HS-27A (cell line): ENCODE measurements around the gene ZNF724.
"Not testable (repeated sequence)": the region's sequence is repeated elsewhere in the genome, so short reads cannot be mapped to it uniquely, and the experiment has no call there.

Experiments used
- DNase-seq: peaks from one replicate; pipeline ENCODE4 v3.0.0-alpha.2; 2012; ENCODE audit warnings: low read depth, missing footprints

ZNF724 gene

DNA sequence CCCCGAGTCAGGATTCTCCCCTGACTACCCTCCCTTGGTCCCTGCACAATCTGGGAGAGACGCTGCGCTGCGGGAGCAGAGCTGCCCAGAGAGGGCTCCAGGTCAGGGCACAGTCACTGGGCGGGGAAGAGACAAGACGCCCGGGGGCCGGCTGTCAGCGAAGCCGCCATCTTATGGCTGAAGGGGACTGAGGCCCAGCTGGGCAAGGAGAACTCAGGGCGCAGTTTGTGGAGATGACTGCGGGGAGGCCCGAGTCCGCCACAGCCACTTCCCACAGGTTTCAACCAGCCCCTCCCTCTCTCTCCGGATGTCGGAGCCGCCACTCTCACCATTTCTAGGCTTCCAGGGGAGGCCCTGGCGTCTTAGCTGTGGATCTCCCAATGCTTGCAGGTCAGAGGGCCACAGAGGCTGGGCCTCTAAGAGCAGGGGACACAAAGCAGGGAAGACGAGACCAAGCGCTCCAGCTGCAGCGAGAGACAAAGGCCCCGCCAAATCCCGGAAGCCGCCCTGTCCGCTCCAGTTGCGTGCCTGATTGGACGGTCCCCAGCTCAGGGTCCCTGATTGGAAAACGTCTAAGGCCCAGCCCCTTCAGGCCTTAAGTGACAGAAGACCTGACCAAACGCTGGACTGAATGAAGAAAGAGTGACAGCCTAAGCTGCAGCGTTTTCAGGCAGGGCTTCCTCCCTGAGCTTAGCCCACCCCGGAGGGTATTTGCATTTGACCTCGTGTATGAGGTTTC lies at the start of gene ZNF724:
Gene ZNF724, minus strand, starts transcription at position 484 of the 739 bp plus-strand sequence. Its CDS starts 152 bp downstream, at position 332.
- DNase-seq, result peak; percentile 88

DNA sequence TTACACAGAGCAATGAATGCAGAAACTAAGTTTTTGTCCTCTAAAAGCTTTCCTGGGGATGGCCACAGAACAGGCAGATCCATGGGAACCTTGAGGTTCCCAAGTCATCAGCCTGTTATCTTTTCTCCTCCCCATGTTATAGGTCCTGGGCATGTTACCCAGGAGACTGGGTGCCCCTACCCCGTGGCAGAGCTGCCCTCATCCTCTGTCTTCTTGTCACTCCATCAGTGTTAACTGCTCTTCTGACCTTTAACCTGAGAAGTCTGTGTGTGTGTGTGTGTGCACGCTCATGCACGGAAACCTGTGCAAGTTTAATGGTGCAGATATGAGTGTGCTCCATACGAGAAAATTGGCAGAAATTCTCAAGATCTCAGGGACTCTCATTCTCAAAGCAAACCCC lies 43.9 kb upstream of the ZNF724 start:
- no peak for DNase-seq

DNA sequence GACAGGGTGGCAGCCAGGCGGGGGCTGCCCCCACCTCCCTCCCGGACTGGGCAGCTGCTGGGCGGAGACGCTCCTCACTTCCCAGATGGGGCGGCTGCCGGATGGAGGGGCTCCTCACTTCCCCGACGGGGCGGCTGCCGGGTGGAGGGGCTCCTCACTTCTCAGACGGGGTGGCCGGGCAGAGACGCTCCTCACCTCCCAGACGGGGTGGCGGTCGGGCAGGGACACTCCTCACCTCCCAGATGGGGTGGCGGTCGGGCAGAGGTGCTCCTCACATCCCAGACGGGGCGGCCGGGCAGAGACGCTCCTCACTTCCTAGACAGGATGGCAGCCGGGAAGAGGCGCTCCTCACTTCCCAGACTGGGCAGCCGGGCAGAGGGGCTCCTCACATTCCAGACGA lies 39.8 kb upstream of the ZNF724 start:
- DNase-seq, result not testable (repeated sequence)

DNA sequence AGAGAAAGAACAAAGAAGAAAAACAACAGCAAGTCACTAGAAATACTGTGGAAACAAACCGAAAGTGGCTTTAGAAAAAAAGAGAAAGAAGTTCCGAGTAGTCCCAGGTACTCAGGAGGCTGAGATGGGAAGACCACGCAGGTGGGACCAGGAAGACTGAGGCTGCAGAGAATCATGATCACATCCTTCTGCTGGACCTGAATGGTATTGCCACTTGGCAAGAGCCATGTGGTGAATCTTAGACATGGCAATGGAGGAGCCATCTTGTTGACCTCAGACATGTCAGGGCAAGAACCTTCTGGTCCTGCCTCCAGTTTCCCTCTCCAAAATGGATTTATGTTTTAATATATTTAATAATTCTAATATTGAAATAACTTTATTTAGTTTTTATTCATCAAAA lies 37.4 kb upstream of the ZNF724 start:
- no peak for DNase-seq

DNA sequence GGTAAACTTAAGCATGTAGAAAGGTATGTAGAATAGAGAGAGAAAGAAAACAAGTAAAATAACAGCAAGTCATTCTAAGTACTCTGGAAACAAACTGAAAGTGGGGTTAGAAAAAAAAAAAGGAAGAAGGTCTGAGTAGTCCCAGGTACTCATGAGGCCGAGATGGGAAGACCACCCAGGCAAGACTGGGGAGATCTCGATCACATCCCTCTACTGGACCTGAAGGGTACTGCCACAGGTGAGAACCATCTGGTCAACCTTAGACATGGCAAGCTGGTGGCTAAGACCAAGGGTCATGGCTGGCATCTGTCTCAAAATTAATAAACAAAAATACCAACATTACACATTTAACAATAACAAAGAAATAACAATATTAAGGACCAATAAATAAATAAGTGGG lies 36.3 kb upstream of the ZNF724 start:
- no peak for DNase-seq

DNA sequence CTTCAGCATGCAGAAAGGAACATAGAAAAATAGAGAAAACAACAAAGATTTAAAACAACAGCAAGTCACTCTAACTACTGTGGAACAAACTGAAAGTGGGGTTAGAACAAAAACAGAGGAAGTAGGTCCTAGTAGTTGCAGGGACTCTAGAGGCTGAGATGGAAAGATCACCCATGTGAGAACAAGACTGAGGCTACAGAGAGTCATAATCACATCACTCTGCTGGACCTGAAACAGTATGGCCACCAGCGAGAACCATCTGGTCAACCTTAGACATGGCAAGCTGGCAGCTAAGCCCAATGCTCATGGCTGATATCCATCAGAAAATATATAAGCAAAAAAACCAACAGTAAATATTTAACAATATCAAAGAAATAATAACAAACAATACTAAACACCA lies 35.8 kb upstream of the ZNF724 start:
- DNase-seq, result no peak

DNA sequence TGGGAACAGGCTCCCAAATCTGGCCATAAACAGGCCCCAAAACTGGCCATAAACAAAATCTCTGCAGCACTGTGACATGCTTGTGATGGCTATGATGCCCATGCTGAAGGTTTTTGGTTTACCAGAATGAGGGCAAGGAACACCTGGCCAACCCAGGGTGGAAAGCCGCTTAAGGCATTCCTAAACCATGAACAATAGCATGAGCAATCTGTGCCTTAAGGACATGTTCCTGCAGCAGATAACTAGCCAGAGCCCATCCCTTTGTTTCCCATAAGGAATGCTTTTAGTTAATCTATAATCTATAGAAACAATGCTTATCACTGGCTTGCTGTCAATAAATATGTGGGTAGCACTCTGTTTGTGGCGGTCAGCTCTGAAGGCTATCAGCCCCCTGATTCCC lies 35.1 kb upstream of the ZNF724 start:
- DNase-seq, result not testable (repeated sequence)

DNA sequence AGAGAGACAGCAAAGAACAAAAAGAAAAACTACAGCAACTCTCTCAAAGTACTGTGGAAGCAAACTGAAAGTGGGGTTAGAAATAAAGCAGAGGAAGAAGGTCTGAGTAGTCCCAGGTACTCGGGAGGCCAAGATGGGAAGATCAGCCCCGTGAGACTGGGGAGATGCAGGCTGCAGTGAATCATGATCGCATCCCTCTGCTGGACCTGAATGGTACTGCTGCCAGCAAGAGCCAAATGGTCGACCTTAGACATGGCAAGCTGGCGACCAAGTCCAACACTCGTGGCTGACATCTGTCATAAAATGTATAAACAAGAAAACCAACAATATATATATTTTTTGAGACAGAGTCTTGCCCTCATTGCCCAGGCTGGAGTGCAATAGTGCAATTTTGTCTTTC lies 33.7 kb upstream of the ZNF724 start:
- DNase-seq, result no peak

DNA sequence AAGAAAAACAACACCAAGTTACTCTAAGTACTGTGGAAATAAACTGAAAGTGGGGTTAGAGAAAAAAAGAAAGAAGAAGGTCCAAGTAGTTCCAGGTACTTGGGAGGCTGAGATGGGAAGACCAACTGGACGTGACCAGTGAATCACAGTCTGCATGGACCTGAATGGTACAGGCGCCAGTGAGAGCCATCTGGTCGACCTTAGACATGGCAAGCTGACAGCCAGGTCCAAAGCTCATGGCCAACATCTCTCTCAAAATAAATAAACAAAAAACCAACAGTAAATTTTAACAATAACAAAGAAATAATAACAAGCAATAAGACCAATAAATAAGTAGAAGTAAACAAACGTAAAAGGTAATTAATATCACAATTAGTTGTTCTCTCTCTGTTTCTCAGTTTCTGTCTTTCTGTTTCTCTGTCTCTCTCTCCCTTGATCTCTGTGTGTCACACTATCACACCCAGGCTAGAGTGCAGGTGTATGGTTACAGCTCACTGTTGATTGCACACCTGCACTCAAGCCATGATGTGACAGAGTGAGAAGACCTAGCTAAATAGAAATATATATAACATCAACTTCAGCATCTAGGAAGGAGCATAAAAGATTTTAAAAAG lies 31.6 kb upstream of the ZNF724 start:
- DNase-seq, result no peak

DNA sequence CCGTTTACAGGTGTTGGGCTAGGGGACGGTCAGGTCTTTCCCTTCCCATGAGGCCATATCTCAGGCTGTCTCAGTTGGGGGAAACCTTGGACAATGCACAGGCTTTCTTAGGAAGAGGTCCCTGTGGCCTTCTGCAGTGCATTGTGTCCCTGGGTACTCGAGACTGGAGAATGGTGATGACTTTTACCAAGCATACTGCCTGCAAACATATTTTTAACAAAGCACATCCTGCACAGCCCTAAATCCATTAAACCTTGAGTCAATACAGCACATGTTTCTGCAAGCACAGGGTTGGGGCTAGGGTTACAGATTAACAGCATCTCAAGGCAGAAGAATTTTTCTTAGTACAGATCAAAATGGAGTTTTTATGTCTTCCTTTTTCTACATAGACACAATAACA lies 27.9 kb upstream of the ZNF724 start:
- not testable (repeated sequence) for DNase-seq

DNA sequence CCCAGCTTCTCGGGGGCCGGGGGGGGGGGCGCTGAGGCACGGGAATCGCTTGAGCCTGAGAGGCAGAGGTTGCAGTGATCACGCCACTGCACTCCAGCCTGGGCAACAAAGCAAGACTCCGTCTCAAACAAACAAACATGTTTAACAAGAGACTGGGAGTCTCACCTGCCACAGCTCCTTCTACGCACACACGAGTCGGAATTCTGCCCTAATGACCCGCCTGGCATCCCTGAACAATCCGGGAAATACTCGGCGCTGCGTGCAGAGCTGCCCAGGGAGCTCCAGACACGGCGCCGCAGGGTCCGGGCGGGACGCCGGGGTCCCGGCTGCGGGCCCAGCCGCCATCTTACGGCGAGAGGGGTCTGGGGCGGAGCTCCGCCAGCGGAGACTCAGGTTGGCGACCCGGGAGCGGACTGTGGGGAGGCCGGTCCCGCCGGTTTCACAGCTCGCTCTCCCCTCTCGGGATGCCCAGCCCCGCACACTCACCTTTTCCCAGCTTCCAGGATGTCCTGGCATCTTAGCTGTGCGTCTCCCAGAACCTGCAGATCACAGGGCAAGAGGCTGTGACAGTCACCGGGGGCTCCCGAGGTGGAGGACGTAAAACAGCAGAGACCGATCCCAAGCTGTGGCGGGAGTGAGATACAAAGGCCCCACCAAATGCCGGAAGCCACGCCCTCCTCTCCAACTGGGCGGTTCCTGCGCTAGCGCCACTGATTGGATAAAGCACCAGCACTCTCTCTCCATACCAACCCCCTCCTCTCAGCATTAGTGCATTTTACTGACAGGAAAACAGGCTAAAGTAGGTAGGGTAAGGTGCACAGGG lies 23.6 kb upstream of the ZNF724 start:
- peak; percentile 68 for DNase-seq

DNA sequence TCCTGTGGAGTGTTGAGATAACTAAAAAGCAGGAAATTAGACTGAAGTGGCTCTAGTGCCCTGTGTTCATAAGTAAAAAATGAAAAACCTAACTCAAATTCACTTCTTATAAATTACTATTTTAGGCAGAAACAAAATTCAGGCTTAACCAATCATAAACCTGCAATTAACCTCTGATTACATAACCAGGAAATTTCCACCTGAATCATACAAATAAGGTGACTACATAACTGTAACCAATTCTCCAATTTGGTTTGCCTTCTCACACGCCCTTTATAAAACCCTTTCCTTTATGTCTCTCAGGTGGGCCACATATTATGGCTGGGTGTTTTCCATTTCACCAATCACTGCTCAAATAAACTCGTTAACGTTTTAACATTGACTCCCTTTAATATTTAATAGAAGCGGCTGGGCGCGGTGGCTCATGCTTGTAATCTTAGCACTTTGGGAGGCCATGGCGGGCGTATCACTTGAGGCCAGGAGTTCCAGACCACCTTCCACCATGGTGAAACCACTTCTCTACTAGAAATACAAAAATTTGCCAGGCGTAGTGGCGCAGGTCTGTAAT lies 22.9 kb upstream of the ZNF724 start:
- DNase-seq, result no peak

DNA sequence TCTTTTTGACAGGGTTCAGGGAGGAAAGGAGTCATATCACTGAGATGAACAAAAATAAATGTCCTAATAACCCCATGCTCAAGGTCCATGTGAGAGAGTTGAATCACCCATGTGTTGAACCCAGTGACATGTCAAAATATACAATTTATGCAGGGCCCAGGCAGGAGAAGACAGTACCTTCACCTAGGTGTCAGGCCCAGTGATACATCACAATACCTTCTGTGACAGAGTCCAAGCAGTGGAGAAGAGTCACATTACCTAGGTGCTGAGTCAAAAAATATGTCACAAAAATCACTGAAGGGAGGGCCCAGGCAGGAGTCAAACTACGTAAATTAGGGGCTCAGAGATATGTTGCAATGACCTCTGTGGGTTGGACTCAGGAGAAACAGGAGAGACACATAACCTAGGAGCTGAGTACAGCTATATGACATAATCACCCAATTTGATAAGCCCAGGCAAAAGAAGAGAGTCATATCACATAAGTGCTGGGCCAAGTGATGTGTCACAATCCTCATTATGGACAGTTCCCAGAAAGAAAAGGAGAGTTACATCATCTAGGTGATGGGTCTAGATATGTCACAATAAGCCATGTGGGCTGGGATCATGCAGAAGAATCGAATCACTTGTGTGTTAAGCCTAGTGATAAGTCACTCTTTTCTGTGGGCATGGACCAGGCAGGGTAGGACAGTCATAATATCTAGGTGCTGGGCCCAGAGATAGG lies 13.8 kb upstream of the ZNF724 start:
- no peak for DNase-seq

DNA sequence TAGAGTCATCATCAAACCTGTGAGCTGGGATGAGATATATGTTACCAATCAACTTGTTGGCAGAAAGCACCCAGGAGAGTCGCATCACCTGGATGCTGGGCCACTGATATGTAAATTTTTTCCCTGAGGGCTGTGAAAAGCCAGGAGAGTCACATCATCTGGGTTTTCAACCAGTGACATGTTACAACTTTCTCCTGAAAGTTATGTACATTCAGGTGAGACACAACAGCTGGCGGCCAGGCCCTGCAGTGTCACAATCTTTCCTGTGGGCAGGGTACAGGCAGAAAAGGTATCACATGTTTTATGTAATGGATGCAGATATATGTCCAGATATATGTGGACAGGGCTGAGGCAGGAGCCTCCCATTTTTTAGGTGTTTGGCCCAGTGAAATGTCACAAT lies 13.2 kb upstream of the ZNF724 start:
- DNase-seq, result no peak

DNA sequence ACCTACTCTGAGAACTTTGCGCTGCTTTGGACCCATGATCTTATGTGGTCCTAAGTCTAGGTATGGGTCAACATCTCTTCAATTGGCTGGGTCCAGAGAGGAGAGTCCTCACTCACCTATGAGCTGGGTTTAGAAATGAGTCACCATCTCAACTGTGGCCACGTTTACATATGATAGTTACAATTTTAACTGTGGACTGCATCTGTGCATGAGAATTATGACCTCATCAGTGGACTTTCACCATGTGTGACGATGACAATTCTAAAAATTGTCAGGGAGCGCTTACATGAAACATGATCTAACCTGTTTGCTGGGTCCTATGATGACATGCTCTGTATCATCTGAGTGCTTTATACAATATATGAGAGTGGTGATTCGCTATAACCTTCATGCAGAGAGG lies 12.7 kb upstream of the ZNF724 start:
- DNase-seq, result no peak

DNA sequence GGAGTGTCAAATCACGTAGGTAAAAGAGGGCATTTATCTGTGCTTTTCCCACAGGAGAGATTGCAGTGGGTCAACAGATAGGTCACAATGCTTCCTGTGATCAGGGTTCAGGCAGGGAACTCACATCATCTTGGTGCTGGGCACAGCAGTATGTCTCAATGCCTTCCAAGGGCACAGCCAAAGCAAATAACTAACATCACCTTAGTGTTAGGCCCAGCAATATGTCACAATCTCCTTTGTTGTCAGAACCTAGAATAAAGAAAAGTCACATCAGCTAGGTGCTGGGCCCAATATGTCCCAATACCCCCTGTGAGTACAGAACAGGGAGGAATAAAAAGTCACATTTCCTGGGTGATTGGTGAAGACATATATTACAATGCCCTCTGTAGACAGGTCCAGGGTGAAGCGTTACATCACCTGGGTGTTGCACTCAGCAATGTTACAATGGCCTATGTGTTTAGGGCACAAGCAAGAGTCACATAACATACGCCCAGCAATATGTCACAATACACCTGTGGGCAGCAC lies 11.4 kb upstream of the ZNF724 start:
- DNase-seq, result no peak

DNA sequence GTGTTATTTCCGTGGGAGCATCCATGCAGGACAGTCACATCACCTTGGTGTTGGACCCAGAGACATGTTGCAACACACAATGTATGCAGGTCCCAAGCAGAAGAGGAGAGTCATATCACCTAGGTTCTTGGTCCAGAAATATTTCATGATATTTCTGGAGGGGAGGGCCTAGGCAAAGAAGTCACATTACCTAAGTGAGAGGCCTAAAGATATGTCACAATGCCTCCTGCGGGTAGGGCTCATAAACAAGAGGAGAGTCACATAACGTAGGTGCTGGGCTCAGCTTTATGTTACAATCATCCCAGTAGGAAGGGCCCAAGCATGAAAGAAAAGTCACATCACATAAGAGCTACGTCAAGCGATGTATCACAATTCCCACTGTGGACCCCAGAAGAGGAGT lies 10.8 kb upstream of the ZNF724 start:
- no peak for DNase-seq

DNA sequence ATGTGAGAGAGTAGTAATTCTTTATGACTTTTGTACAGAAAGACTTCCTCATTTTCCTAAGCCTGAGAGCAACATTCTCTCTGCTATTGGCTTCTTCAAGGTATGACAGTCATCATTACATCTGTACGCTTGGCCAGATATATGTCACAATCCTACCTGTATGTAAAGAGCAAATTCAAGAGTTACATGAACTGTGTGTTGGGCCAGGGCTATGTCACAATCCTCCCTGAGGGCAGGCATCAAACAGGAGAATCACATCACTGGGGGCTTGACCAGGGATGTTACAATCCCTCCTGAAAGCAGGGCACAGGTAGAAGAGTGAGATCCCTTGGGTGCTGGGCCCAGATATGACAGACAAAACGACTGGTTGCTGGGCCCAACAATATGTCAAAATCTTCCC lies 9.8 kb upstream of the ZNF724 start:
- DNase-seq, result no peak

DNA sequence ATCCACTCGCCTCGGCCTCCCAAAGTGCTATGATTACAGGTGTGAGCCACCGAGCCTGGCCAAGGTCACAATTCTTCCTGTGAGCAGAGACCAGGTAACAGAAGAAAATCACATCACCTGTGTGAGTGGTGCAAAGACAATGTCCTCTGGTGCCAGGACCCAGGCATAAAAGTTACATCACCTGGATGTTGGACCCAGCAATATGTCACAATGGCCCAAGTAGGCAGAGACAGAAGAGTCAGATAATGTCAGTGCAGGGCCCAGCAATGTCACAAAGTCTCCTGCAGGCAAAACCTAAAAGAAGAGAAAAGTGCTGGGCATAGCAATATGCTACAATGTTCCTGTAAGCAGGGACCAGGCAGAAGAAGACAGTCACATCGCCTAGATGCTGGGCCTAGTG lies 5.5 kb upstream of the ZNF724 start:
- no peak for DNase-seq

DNA sequence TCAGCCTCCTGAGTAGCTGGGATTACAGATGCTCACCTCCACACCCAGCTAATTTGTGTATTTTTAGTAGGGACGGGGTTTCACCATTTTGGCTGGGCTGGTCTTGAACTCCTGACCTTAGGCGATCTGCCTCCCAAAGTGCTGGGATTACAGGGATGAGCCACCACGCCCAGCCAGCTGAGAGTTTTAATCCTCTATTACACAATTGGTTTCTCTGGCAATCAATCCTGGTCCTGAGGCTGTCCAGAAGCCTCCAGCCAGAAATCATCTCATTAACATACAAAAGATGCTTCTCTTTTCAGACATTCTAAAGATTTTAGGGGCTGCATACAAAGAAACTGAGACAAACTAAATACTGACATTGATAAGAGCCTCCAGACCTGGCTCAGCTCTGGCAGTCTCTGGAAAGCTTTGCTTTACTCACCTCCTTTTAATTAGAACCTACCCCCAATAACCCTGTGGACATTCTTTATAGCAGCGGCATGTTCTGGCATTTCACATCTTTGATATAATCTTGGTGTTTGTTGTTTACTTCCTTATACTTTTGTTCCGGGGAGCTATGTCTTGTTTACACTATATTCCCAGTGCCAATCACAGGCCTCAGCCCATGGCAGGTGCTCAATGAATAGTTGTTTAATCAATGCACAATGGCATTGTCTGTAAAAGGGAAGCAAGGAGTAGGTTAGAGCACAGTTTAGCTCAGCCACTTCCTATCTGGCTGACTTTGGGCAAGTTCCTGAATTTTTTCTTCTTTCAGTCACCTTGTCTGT lies 4.1 kb upstream of the ZNF724 start:
- DNase-seq, result no peak

DNA sequence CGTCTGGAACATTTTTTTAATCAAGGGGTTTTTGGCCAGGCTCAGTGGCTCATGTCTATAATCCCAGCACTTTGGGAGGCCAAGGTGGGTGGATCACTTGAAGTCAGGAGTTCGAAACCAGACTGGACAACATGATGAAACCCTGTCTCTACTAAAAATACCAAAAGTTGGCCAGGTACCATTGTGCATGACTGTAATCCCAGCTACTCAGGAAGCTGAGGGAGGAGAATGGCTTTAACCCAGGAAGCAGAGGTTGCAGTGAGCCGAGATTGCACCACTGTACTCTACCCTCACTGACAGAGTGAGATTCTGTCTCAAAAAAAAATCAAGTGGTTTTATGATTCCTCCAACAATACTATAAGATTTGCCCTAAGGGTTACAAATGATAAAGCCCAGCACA lies 3.1 kb upstream of the ZNF724 start:
- not testable (repeated sequence) for DNase-seq
